Peyer's patch (tissue), 4 donors: ENCODE data around the gene DST.

ENCODE experiments used
- CTCF ChIP-seq, 6 experiments: fragments of 450-650 bp in 4 of 6; fragments of 200-600 bp in 2 of 6; sonication (generic) in 1 of 6; IDR thresholded peaks; one replicate each; pipeline ENCODE4 v1.5.1; 2017 to 2019; ENCODE audit warnings: antibody characterized with exemption in 6 of 6, mild to moderate bottlenecking in 3 of 6, moderate library complexity in 1 of 6
- POLR2A ChIP-seq, 2 donors: fragments of 450-650 bp; IDR thresholded peaks; one replicate each; pipeline ENCODE4 v1.5.1; 2017; ENCODE audit warnings: antibody characterized with exemption in 2 of 2, mild to moderate bottlenecking in 2 of 2, moderate library complexity in 2 of 2

- TF ChIP-seq CTCF (IDR thresholded peaks at IDR 0.05) (no peak), POLR2A (IDR thresholded peaks at IDR 0.05) (no peak)
These were observed 150.9 kb downstream of the DST start for GRCh38 chr6:56491606-56492328.
